Measurements from ENCODE around the gene LRP2. TPM values are rescaled to one million over a fixed set of nuclear protein-coding genes. Genes with fewer than 3 reads are reported as not detected.

The LRP2 gene
- total and polyA plus RNA-seq, 2 of the 8 experiments (the other 6 are each of a cell fraction or from before 2014, with no cell fraction given): 2.0 to 2.9 TPM

GRCh38 chr2:169141713-169142352 is 220.5 kb downstream of the LRP2 start (continued):
- TF ChIP-seq SUZ12 (IDR thresholded peaks at IDR 0.05; ENCODE audit: low read length) (no peak), RAD21 (IDR thresholded peaks at IDR 0.05 in 1 of 2, conservative IDR thresholded peaks at IDR 0.05 in 1 of 2; ENCODE audit: low read depth in 2 of 2, low read length in 2 of 2) (peak; percentile 55 to 70), RNF2 (IDR thresholded peaks at IDR 0.05; ENCODE audit: borderline replicate concordance, low read depth, low read length, missing control alignments, poor library complexity, severe bottlenecking) (no peak), TBP (IDR thresholded peaks at IDR 0.05; ENCODE audit: low read depth, low read length) (no peak), ASH2L (IDR thresholded peaks at IDR 0.05; ENCODE audit: low read length) (no peak), YY1 (IDR thresholded peaks at IDR 0.05; ENCODE audit: low read depth, low read length) (no peak)

Data from H1 (cell line).